GM23248 (cell line): ENCODE data around the gene PDE4B.

ENCODE experiments used
- EZH2 ChIP-seq: fragments of 200-600 bp; sonication (generic); IDR thresholded peaks from 2 replicates; pipeline ENCODE4 v1.6.1; 2018; ENCODE audit warnings: antibody characterized with exemption, mild to moderate bottlenecking; ENCODE audit not compliant: insufficient read depth, poor library complexity, severe bottlenecking
- EZH2phosphoT487 ChIP-seq: fragments of 200-600 bp; sonication (generic); IDR thresholded peaks from 2 replicates; pipeline ENCODE4 v1.6.1; 2018; ENCODE audit warnings: antibody characterized with exemption, moderate library complexity, mild to moderate bottlenecking, low read depth; ENCODE audit not compliant: insufficient read depth

DNA sequence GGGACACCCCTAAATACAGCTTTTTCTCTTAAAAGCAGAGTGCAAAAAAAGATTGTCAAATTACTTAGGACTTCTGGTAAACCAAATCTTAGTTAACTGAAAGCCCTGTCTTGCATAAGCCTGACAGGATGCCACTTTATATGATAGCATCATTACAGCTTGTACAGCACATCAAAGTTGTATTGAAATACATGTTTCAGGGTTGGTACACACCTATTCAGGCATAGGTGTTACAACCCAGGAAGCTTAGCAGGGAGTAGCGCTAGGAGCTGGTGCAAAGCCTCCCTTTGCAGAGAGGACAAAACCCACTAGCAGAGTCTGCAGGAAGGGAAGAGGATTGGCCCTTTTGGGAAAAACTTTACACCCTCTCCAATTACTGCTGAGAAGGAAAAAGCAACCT, 482.4 kb downstream of the PDE4B start:
- no peak for TF ChIP-seq EZH2
- TF ChIP-seq EZH2phosphoT487: no peak
